HG03520 (cell line): ENCODE measurements around the gene CD2AP.
"Not testable (repeated sequence)": the region's sequence is repeated elsewhere in the genome, so short reads cannot be mapped to it uniquely, and the experiment has no call there.

Experiments used
- ATAC-seq: cut with Tn5 transposase; IDR thresholded peaks from one replicate; pipeline ENCODE4 v1.9.1; 2021; ENCODE audit warnings: mild to moderate bottlenecking, moderate library complexity; ENCODE audit not compliant: unreplicated experiment

CD2AP gene

GRCh38 chr6:47631269-47631772 lies 153.7 kb downstream of the CD2AP start:
- peak; percentile 57 for ATAC-seq

- no peak for ATAC-seq
Measured at GRCh38 chr6:47631797-47632196, 154.2 kb downstream of the CD2AP start.

- no peak for ATAC-seq
Measured at GRCh38 chr6:47633141-47633540, 155.6 kb downstream of the CD2AP start.

- ATAC-seq, result no peak
Measured at GRCh38 chr6:47634210-47635047, 156.8 kb downstream of the CD2AP start.

GRCh38 chr6:47646689-47647088 lies 169.1 kb downstream of the CD2AP start:
- no peak for ATAC-seq

- ATAC-seq, result no peak
Measured at GRCh38 chr6:47647188-47647587, 169.6 kb downstream of the CD2AP start.

GRCh38 chr6:47647626-47648025 lies 170.0 kb downstream of the CD2AP start:
- not testable (repeated sequence) for ATAC-seq

- no peak for ATAC-seq
Measured at GRCh38 chr6:47648031-47648430, 170.4 kb downstream of the CD2AP start.

- ATAC-seq, result no peak
Measured at GRCh38 chr6:47650553-47651432, 173.2 kb downstream of the CD2AP start.

- no peak for ATAC-seq
Measured at GRCh38 chr6:47651505-47651944, 173.9 kb downstream of the CD2AP start.

- ATAC-seq, result no peak
Measured at GRCh38 chr6:47653706-47654105, 176.1 kb downstream of the CD2AP start.

- ATAC-seq, result no peak
Measured at GRCh38 chr6:47654255-47654654, 176.7 kb downstream of the CD2AP start.

- ATAC-seq, result no peak
Measured at GRCh38 chr6:47655719-47656595, 178.4 kb downstream of the CD2AP start.

- ATAC-seq, result no peak
Measured at GRCh38 chr6:47661960-47662359, 184.4 kb downstream of the CD2AP start.

- no peak for ATAC-seq
Measured at GRCh38 chr6:47663462-47664216, 186.1 kb downstream of the CD2AP start.

- no peak for ATAC-seq
Measured at GRCh38 chr6:47665112-47665511, 187.5 kb downstream of the CD2AP start.

- no peak for ATAC-seq
Measured at GRCh38 chr6:47669684-47670513, 192.3 kb downstream of the CD2AP start.

- ATAC-seq, result no peak
Measured at GRCh38 chr6:47670851-47671250, 193.3 kb downstream of the CD2AP start.

GRCh38 chr6:47671777-47672176 lies 194.2 kb downstream of the CD2AP start:
- no peak for ATAC-seq
